Measurements from ENCODE around the gene SRRT.

The SRRT gene

DNA sequence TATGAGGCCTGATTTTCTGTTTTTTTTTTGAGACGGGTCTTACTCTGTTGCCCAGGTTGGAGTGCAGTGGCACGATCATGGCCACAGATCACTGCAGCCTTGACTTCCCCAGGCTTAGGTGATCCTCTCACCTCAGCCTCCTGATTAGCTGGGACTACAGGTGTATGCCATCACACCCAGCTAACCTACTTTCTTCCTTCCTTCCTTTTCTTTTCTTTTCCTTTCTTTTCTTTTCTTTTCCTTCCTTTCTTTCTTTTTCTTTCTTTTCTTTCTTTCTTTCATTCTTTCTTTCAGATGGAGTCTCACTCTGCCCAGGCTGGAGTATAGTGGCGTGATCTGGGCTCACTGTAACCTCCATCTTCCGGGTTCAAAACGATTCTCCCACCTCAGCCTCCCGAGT, 3.8 kb downstream of the SRRT start:
- H3K27ac ChIP-seq = peak overlapping the region; percentile 27; the same call in 1 of the 2 replicates
- CTCF ChIA-PET = interaction anchor here (1.0 kb wide), 1 partner anchor 463 kb away, joined by 5 read pairs; no protein-coding TSS in a partner anchor
- DNase-seq (ENCODE audit: low spot score) = no peak
- TF ChIP-seq, protein P1, sequence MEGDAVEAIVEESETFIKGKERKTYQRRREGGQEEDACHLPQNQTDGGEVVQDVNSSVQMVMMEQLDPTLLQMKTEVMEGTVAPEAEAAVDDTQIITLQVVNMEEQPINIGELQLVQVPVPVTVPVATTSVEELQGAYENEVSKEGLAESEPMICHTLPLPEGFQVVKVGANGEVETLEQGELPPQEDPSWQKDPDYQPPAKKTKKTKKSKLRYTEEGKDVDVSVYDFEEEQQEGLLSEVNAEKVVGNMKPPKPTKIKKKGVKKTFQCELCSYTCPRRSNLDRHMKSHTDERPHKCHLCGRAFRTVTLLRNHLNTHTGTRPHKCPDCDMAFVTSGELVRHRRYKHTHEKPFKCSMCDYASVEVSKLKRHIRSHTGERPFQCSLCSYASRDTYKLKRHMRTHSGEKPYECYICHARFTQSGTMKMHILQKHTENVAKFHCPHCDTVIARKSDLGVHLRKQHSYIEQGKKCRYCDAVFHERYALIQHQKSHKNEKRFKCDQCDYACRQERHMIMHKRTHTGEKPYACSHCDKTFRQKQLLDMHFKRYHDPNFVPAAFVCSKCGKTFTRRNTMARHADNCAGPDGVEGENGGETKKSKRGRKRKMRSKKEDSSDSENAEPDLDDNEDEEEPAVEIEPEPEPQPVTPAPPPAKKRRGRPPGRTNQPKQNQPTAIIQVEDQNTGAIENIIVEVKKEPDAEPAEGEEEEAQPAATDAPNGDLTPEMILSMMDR (conservative IDR thresholded peaks at IDR 0.05; ENCODE audit: low read depth) = no peak
- POLR2A ChIA-PET (ENCODE audit: low non-redundant PET) = no interaction called here

GRCh38 chr7:100879685-100880261, 4.9 kb downstream of the SRRT start:
- TF ChIP-seq, protein P1 (conservative IDR thresholded peaks at IDR 0.05; ENCODE audit: low read depth) = no peak
- H3K27ac ChIP-seq = peak overlapping the region; percentile 19
- ChIA-PET CTCF (interaction anchor here (0.6 kb wide), 1 partner anchor 198 kb away, joined by 7 read pairs; no protein-coding TSS in a partner anchor), POLR2A (ENCODE audit: low non-redundant PET) (no interaction called here)
- no peak for DNase-seq (ENCODE audit: low spot score)

GRCh38 chr7:100880645-100881044, 5.7 kb downstream of the SRRT start:
- CTCF ChIA-PET = no interaction called here
- H3K27ac ChIP-seq = peak overlapping the region; percentile 19; the same call in 1 of the 2 replicates
- no peak for DNase-seq (ENCODE audit: low spot score)
- TF ChIP-seq, protein P1 (conservative IDR thresholded peaks at IDR 0.05; ENCODE audit: low read depth) = no peak
- POLR2A ChIA-PET (ENCODE audit: low non-redundant PET) = no interaction called here

DNA sequence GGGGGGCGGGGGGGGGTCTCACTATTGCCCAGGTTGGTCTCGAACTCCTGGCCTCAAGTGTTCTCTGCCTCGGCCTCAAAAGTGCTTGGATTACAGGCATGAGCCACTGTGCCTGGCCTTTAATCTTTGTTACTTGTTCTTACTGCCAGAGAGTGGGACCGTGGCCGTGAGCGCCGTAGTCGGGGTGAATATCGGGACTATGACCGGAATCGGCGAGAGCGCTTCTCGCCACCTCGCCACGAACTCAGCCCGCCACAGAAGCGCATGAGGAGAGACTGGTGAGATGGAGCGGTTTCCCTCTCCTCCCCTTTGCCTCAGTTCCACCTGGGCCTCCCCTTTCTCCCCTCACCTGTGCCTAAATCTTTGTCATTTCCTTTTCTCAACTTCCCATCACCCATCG, 6.2 kb downstream of the SRRT start:
- POLR2A ChIA-PET (ENCODE audit: low non-redundant PET) = no interaction called here
- TF ChIP-seq, protein P1 (conservative IDR thresholded peaks at IDR 0.05; ENCODE audit: low read depth) = no peak
- H3K27ac ChIP-seq = peak overlapping the region; percentile 62
- CTCF ChIA-PET = no interaction called here
- no peak for DNase-seq (ENCODE audit: low spot score)

GRCh38 chr7:100882201-100882600, 7.3 kb downstream of the SRRT start:
- ChIA-PET POLR2A (ENCODE audit: low non-redundant PET) (no interaction called here), CTCF (no interaction called here)
- peak overlapping the region; percentile 62 for H3K27ac ChIP-seq

DNA sequence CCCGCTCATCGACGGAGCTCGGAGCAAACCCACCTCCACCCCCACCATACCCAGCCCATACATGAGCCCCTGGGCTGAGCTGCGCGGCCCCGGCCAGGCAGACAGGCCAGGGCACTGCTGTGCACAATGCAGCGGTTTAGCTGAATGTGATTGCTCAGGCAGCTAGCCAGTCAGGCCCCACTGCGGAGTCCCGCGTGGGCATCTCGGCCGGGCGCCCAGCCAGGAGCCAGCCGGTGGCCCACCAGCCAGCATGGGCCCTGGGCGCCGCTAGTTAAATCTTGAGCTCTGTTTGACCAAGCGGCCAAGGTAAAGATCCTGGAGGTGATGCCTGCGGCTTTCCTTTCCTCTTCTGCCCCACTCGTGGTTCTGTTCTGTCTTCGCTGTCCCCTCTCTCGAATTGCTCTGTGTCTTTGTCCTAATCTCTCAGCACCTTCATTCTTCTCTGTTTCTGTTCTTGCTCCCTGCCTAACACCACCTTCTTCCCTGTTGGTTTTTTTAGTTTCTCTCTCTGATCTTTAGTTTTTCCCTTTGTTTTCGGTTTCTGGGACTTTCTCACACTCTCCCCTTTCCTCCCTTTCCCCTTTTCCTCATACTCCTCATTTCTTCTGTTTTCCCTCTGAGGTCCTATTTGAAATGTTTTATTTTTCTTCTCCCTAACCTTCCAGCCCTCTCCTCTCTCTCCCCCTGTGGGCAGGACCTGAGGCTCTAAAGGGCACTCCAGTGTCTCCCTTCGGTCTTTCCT, 8.1 kb downstream of the SRRT start:
- no peak for DNase-seq (ENCODE audit: low spot score)
- ChIA-PET CTCF (no interaction called here), POLR2A (ENCODE audit: low non-redundant PET) (no interaction called here)
- TF ChIP-seq, protein P1 (conservative IDR thresholded peaks at IDR 0.05; ENCODE audit: low read depth) = no peak
- H3K27ac ChIP-seq = peak overlapping the region; percentile 93

More at GRCh38 chr7:100882201-100882600, 7.3 kb downstream of the SRRT start:
- TF ChIP-seq, protein P1 (conservative IDR thresholded peaks at IDR 0.05; ENCODE audit: low read depth) = no peak
- no peak for DNase-seq (ENCODE audit: low spot score)

All from RWPE1 (cell line).